GM12874 (cell line): ENCODE data around the gene PPP2R5D.

Source experiments
- TF ChIP-seq, protein P1 (sequence below): IDR thresholded peaks from 2 replicates; pipeline ENCODE4 v1.5.1; 2011; ENCODE audit warnings: low read depth, mild to moderate bottlenecking, control low read depth, low read length, moderate library complexity; ENCODE audit not compliant: insufficient read depth

The PPP2R5D gene

DNA sequence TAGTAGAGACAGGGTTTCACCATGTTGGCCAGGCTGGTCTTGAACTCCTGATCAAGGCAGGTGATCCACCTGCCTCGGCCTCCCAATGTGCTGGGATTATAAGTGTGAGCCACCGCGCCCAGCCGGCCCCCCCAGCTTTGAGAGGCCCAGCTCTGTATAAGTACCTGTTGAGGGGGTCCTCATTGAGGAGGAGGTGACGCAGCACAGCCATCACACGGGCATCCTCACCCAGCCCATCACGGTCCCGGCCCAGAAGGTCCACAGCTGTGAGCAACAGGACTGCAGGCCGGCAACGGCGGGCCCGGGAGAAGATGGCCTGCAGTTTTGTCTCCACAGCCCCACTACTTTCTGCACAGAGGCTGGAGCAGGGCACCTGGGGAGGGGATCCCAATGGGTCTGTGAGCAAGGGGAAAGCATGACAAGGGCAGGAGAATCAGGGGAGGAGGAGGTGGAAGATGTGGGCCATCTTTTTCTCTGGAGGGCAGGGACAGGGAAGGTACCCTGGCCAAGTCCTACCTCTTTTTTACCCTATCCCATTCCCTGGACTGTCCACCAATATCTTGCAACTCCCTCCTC, 16.2 kb upstream of the PPP2R5D start:
- TF ChIP-seq, protein P1, sequence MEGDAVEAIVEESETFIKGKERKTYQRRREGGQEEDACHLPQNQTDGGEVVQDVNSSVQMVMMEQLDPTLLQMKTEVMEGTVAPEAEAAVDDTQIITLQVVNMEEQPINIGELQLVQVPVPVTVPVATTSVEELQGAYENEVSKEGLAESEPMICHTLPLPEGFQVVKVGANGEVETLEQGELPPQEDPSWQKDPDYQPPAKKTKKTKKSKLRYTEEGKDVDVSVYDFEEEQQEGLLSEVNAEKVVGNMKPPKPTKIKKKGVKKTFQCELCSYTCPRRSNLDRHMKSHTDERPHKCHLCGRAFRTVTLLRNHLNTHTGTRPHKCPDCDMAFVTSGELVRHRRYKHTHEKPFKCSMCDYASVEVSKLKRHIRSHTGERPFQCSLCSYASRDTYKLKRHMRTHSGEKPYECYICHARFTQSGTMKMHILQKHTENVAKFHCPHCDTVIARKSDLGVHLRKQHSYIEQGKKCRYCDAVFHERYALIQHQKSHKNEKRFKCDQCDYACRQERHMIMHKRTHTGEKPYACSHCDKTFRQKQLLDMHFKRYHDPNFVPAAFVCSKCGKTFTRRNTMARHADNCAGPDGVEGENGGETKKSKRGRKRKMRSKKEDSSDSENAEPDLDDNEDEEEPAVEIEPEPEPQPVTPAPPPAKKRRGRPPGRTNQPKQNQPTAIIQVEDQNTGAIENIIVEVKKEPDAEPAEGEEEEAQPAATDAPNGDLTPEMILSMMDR: no peak

DNA sequence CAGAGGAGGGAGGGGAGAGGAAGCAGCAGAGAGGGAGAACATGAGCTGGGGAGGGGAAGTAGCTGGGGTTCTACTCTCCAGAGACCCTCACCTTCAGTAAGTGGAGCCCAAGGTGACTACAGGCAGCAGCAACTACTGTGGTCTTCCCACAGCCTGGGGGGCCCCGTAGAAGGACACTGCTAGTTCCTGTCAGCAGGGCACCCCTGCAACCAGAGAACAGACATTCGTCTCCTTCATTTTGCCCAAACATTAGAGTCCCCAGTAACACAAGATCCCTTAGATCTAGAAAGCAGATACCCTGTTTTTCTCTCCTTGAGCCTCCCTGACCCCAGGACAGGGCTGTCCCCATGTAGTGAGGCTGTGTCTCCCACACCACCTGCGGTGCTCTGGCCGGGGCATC, 15.6 kb upstream of the PPP2R5D start:
- TF ChIP-seq, protein P1: no peak

DNA sequence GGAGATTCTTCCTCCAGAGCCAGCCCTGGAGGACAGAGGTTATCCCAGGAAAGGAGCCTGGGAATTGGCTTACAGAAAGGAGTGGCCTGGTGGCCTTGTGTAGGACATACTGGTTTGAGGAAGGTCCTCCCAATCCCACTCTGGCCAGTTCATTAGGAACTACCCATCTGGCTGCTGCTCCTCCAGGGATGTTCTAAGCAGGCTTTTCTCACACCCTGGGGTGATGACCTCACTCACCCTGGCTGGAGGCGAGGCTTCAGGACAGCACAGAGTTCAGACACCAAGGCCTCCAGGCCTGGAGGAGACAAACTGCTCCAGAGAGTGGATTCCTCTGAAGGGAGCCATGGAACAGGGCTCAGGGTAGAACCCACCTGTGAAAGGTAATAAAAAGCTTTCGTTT, 14.9 kb upstream of the PPP2R5D start:
- TF ChIP-seq, protein P1: no peak

DNA sequence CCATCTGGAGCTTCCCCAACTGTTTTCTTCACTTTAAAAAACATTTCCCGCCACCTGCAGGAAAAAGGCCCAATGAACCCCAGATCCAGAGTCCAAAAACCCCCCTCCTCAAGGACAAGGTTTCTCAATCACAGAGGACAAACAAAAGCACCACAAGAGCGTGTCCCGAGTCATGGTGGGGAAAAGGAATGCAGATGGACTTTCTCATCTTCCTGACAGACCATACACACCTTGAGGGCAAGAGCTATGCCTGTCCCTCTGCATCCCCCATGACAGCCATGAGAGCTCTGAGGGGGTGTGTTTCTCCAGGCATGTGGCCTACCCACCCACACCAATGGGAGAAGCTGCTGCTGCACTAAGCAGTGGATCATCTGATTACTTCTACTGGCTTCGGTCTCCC, 14.4 kb upstream of the PPP2R5D start:
- TF ChIP-seq, protein P1: no peak

DNA sequence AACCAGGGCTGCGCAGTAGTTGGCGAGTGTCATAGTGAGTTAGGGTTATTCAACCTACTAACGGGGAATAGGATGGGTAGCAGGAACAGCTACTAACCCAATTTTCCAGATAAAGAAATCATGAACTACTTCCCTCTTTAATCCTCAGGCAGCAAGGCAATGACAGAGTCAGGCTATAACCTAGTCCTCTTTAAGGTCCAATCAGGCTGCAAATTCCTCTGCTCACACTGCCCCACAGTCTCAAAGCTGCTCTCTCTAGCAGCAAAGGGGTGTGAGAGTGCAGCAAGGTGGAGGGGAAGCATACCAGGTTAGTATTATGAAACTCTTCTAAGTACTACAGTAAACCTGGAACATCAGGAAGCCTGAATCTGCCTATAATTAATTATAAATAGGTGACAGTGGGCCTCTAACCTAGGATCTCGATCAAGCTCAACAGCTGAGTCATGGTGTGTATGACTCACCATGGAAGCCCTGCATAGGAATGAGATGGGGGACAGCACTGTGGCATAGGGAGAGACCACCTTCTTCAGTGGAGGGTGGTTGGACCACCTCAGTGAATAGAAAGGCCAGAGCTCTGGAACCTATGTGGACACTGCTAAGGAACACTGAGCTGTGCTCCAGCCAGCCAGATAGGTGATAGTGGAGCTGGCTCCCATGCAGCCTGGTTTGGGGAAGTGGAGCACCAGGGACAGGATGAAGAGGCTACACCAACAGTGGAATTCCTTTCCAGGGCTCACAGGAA, 13.3 kb upstream of the PPP2R5D start:
- TF ChIP-seq, protein P1: no peak

DNA sequence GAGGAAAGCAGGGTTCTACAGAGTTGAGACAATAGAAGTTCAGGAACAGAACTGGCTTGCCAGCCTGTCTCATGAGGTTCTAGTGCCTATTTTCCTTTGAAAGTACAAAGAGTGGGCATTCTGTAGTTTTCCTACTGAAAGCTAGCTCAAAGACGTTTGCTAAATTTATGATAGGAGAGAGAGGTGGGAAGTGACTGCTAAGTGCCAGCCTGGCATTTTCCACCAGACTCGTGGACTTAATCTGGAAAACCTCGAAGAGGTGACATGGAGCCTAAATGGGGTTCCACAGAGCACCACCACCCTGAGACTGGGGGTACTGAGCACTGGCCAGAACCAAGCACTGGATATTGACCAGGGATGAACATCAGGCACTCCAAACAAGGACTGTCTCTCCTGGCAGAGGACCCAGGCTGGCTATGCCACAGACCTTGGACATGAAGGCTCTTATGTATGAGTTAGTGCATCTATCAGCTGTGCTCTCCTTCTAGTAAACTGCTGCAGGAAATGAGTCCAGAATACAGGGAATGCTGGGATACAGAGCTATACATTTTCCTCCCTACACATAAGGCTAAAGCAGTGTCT, 12.5 kb upstream of the PPP2R5D start:
- TF ChIP-seq, protein P1: no peak

DNA sequence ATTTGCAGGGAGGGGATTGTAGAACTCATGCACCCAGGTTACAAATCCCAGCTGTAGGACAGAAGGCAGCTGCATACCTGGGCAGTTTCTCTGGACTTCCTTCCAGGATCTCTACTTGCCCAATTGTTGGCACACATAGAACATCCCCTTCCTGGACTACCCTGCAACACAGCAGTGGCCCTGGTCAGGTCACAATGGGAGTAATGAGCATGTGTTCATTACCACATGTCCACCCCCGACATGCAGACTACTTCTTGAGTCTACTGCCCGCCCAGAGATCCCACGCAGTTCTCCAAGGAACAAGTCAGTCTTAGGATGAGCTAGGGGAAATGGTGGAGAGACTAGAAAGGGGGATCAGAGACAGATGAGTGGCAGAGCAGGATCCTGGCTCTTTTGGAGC, 10.4 kb upstream of the PPP2R5D start:
- TF ChIP-seq, protein P1: no peak
